HG03064 (cell line): ENCODE results near the gene FAF1.

ENCODE experiments used
- ATAC-seq: cut with Tn5 transposase; IDR thresholded peaks from one replicate; pipeline ENCODE4 v1.9.1; 2021; ENCODE audit warnings: low read depth; ENCODE audit not compliant: unreplicated experiment

Gene FAF1

DNA sequence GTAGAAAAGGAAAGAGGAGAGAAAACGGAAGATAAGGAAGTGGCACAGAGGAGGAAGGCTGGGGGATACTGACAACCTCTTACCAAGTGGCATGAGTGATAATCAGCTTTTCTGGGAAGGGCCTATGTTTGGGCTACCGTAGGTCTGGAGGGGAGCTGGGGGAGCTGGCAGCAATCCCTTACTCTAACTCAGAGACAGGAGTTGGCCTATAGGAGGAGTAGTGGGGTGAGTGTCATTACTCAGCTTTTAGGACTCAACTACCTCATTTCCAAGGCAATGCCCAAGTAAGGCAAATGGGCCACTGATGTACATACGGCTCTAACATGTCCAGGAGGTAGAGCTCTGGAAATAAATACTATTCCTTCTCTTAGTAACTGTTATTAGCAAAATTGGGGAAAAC, 488.1 kb downstream of the FAF1 start:
- ATAC-seq, result no peak

DNA sequence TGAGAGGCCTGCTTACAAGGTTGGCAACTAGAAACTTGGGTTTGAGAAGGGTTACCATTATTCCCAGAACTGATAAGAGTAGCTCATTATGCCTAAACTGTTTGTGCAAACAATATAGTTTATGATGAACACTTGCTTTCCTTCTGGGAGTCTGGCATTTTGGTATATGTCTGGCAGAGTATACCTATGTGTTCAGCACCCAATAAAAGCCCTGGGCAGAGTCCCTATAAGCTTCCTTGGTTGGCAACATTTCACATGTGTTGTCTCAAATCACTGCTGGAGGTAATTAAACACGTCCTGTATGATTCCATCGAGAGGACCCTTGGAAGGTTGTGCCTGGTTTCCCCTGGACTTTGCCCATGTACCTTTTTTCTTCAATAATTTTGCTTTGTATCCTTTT, 497.1 kb downstream of the FAF1 start:
- ATAC-seq, result no peak

DNA sequence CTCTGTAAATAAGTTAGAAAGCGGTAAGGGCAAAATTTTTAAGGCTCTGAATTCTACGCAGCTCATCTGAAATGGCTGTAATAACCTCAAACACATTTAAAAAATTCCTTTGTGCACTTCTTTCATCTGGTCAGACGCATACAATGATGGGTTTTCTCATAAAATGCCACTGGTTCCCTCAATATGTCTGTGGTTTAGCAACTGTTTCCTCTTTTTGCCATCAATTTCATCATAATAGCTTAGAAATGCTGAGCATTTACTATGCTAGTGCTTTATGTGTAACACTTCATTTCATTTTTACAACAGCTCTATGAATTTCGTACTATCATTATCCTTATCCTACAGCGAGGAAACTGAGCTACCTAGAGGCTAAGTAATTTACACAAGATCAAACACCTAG, 501.6 kb downstream of the FAF1 start:
- no peak for ATAC-seq

DNA sequence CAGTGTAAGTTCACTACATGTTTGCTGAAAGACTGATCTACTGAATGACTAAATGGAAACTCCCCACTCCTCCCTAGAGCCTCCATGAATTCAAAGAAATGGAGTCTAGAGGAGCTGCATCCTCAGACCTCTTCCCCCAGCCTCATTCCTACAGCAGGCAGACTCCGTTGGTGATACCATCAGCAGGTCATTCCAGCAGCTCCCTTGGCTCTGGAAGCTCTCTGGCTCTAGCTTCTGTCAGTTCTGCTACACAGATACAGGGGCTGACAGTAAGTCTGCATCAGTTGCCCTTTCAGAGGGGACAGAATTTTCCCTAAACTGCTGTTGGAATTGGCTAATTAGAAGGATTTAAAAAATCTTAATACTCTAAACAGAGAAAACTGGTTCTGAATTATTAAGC, 505.2 kb downstream of the FAF1 start:
- no peak for ATAC-seq

DNA sequence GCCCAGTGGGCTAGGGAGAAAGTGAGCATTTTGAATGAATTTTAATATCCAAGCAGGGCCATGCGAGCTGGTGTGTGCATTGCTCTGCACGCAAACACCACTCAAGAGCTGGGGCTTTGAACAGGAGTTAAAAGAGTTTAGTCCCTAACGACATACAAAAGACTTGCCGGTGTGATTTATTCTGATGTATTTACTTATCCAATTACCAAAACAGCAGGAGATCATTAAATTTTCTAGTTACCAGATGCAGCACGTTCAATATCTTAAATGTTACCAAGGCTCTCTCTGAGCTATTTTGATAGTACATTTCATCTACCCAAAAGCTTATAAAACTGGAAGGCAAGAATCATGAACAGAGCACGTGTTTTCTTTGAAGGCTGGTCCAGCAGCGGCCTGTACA, 506.8 kb downstream of the FAF1 start:
- ATAC-seq, result no peak

DNA sequence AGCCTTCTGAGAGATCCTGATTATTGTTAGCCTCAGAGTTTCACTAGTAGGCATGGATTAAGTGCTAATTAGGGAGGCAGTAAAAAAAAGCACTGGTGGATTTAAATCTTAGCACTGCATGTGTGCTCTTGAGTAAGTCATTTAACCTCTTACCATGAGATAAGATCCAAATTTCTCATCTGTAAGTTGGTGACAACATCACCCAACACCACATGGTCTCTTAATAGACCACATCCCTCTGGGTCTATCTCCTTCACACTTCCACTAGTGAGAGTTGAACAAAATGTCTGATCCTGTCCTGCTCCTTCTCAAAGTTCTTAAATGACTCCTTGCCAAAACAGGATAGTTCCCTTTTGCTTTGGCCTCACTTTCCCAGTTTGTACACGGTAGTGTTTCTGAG, 507.4 kb downstream of the FAF1 start:
- ATAC-seq, result no peak

DNA sequence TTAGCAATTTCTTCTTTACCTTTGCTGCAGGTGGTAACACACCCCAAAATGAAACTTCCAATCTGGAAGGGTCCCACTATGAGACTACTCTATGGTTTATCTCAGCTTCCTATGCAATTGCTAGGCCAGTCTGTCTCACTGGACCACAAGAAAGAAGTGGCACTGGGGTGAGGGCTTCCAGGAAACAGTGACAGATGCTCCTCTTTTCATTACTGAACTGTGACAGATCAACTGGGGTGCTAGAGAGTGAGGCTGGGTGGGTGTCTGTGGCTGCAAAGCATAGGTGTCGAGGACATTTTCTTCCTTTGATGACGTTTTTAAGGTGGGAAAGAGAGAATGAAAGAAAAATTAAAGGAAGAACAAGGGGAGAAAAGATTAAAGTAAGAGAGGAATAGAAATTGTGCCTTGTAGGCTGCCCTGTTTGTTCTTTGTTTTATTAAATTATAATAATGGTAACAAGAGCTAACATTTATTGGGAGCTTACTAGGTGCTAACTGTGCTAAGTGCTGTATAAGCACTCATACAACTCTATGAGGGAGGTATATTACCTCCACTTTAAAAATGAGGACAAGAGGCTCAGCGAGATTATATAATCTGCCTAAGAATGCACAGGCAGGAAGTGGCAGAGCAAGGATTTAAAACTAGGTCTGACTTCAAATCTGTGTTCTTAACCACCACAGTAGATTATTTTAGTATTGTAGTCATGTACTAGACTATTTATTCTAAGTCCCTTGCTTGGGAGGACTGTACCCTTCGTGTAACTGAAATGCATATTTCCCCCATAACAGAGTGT, 509.0 kb downstream of the FAF1 start:
- ATAC-seq, result no peak

DNA sequence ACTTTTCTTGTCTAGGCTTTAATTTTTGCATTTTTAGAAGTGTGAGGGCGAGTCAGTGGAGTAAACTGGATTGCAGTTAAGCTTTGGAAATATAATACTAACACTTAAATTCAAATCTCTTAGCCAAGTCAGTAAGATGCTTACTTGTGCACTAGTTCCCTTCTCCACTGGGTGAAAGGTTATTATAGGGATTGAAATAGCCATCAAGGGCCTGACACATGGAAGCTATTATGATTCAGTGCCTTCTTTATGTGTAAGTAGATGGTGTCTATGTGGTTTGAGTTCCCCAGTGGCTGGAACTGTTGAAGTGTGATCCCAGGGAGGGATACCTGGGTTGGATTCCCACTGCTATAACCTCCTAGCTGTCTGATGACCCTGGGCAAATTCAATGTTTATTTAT, 512.1 kb downstream of the FAF1 start:
- no peak for ATAC-seq

DNA sequence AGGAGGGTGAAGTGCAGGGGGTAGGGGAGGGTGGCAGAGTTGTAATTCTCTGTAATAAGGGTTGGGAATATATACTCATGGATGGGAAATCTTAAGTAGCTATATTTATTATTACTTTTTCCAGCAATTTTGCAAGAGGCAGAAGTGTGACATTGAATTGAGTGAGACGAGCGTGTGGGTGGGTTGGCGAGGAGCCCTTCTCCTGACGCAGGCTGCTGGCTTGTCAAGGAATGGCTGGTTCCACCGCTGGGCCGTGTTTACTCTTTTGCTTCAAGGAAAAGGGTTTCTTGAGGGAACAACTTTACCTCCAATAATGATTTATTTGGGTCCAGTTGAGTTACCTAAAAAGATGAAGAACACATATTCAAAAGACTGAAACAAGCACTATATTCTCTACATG, 518.9 kb downstream of the FAF1 start:
- no peak for ATAC-seq

DNA sequence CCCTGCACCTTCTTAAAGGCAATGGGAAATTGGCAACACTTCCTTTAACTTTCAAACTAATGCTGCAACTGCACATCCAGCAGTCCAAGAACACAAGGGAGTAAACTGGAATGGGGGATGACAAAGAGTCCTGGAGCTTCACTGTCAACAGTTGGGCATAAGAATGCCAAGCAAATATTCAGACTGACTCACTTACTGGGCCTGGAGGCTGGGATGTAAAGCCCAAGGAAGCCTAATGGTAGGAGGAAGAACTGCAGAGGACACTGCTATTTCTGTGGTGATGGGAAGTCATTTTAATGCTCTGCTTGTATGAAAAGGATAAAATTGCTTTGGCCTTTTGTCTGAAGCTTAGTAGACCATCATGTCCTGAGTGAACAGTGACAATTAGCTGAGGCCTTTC, 521.1 kb downstream of the FAF1 start:
- no peak for ATAC-seq

DNA sequence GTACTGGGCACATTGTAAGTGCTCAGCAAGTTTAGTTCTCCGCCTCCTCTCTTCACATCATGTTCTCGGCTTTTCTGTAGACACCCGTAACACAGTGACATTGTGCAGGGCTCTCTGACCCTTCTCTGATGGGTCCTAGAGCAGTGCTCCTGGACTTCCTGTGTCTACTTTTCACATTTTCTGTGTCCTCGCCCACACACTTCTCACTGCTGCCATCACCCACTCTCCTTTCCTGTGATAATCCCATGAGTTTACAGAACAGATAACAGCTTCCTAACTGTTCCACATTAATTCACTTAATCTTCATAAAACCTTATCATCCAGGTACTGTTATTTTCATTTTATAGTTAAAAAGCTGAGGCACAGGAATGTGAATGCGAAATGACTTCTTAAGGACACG, 523.6 kb downstream of the FAF1 start:
- ATAC-seq, result no peak

DNA sequence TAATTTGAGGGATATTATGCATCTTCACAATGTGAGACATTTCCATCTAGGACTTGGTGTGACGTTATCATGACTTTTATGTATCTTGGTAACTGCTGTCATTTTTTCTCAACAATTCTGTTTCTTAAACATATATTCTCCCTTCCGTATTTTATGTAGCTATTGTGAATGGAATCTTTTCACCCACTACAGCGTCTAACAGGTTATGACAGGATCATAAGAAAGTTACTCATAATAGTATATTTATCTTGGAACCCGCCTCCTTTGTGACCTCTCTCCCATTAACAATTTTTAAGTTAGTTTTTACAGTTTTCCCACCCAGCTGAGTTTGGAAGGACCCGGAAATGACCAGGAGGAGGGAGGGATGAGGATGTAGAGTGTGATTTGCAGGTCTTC, 530.1 kb downstream of the FAF1 start:
- no peak for ATAC-seq

DNA sequence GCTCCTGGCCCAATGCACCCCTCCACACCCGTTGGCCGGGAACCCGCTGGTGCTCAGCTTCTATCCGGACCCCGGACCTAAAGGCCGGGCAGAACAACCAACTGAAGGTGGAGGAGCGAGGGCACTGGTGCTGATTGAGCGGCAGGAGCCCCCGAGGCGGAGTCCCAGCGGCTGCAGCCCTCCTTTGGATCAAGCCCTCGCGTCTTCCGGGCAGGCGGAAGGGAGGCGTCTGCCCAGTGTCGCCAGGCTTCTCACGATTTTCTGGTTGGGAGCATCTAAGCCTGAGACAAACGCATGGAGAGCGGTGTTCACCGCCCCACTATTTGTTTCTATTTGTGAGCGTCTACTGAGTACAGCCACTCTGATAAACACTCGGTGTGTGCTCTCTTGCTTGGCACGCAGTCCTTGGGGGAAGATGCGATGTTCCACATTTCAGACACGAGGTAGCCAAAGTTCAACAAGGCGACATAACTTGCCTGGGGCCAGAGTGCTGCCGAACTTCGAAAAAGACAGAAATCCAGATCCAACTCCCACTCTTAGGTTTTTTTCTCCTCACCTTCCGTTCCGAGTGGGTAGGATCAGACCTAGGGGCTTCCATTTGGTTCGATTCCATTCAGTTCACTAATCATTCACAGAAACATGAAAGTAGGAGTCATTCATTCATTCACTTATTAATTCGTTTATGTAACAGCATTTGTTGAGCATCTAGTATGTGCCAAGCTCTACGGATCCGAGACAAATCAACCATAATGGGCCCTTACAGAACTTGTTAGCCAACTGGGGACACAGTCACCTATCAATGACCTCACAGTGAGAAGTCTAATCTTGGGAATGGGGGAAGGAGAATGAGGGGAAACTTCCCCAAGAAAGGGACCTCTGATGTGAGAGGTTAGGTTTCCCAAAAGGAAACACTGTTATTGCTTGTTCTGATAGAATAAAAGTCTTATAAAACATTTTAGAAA, 532.0 kb downstream of the FAF1 start:
- ATAC-seq, result no peak

DNA sequence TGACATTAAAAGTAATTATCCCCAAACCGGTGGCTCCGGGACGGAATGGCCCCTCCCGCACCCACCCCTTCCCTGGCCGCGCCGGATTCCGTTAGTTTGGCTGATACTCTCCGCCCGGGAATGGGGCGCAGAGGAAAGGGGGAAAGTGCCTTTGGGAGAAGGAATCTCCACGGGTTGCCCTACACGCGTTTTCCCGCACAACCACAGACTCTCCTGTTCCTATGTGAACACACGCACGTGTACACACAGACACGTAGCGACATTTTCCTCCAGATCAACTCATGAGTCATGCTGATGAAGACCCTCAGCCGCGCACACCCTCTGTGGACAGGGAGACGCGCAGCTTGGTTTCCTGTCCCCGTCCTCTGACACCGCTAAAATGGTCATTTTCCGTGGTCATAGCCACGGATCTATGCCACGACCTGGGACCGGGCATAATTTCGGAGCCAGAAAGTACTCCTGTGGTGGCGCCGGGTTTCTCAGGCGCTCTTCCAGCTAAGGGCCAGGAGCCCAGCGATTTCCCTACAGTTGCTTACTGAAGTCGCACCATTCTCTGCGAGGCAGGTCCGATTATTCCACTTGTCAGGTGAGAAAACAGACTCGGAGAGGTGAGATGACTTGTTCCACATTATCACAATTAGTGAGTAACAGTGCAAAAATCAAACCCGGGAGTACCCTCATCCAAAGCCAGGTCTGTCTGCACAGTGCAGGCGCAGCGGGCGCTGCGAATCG, 532.8 kb downstream of the FAF1 start:
- ATAC-seq, result no peak

DNA sequence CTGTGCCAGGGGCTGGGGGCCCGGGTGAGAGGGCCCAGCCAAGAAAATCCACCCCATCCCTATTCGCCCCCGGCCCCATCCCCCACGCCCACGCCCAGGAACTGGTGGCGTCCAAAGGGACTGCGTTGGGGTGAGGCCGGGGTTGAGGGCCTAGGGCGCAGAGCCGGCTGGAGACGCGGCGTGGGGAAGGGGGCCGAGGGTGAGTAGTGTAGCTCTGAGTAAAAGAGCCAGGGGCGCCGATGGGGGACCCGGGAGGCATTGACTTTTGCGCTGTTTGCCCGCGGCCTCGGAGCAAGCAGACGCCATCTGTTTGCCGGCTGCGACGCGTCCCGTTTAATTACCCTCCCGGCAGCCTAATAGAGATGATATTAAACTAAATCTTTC, 533.4 kb downstream of the FAF1 start:
- no peak for ATAC-seq

DNA sequence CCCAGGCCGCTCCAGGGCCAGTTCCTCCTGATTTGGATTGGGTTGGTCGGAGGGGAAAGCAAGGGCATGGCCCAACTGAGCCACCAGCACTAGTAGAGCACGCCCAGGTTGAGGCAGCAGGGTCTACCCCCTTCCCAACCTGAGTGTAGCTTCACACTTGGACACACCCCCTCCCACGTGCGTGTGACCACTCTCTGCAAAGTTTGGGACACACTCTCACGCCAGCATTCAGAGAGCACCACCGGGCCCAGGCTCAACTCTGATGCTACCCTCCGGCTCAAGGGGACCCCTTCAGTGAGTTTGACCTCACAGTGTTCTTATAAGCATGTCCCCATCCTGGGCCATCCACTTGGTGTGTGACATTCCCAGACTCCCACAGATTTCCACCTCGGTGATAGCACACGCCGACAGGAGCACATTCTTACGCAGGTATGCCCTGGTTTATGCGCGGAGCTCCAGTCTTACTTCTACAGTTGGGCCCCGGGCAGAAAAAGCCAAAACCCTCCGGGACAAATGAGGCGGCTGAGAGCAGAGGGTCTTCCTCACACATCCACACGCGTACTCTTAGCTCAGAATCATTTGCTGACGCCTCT, 533.9 kb downstream of the FAF1 start:
- no peak for ATAC-seq

DNA sequence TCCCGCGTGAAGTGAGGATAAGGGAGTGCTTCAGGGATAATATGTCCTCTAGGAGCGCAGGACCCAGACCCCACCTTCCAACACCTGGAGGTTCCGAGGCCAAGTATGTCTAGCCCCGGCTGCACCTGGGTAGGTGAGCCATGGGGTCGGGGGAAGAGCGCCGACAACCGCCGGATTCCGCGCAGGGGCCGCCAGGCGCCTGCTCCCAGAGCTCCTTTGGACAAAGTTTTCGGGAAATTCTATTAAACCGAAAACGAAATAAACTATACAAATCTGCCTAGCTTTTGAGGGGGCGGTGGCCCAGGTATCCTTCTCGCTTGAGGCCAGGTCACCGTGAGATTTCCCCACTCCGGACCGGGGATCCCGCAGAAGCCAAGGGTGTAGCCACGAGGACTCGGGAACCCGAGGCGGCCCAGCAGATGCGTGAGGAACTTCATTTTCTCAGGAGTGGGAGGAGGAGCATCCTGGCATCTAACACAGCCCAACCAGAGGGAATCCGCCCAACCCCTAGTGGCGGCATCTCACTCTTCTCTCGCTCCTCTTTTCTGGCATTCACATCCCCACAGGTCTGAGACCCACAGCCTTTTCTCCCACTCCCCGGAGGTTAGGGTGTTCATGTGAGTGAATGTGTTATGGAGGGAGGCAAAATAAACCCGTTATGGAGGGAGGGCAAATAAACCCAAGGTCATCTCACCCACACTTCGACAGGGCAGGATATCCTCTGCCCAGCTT, 534.5 kb downstream of the FAF1 start:
- ATAC-seq, result no peak

DNA sequence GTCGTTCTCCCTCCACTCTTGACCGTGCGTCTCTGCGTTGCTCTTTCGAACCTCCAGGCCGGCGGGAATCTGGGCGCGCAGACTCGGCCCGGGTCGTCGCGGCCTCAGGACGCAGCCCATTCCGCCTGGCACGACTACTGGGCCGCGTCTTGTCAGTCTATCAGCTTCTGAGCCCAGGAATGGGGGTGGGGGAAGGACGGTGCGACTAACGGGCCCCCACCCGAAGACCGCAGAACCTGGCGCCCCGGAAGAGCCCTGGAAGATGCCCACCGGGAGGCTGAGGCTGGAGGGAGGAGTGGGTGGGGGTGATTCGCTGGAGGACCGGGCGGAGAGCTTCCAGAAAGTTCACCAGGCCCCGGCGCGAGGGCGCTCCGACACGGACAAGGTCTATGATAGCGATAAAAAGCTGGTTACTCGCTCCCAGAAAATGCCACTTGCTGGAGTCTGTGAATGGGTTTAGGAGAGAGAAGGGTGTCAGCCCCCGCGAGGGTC, 535.1 kb downstream of the FAF1 start:
- no peak for ATAC-seq

DNA sequence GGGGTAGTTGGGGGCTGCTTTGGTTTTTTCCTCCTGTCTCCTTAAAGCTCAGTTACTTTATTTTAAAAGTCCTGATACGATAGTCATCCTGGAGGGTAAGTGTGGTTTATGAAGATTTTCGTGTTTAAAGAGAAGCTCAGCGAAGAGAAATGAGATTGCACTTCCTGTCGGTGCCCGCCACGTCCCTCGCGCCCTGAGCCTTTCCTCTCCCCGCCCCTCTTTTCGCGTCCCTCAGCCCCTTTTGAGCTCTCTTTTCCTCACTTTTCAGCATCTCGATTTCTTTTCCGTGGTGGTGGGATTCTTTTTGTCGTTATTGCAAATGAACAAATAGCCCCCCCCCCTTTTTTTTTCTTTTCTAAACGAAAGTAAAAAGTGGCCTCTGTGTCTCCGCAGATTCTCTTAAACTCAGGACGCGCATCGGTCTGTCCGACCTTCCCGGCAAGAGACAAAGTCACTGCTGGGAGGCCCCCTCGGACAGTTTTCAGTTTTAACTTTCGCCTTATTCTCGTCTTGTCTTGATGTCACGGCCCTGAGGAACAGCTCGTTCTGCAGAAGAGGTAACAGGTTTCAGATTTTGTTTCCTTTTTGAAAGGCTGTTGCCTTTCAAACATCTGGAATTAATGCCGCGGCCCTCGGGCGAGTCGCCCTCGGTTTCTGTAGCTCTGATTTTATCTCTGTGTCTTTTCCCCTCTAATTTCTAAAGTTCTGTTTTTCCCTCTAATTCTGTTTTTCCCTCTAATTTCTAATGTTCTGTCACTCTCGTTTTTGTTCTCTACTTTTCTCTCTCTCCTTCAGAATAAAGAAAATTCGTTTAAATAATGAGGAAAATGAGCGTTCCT, 535.8 kb downstream of the FAF1 start:
- ATAC-seq, result no peak
